Right kidney (tissue), 1 donor: Measurements from ENCODE around the gene ANKMY1.

Experiments
- DNase-seq: peaks from one replicate; pipeline ENCODE4 v3.0.0-alpha.2; 2016

The ANKMY1 gene

GRCh38 chr2:240595381-240596079 is 37.7 kb upstream of the ANKMY1 start:
- no peak for DNase-seq

- DNase-seq, result no peak
Measured at GRCh38 chr2:240594511-240595380, 37.0 kb upstream of the ANKMY1 start.

DNA sequence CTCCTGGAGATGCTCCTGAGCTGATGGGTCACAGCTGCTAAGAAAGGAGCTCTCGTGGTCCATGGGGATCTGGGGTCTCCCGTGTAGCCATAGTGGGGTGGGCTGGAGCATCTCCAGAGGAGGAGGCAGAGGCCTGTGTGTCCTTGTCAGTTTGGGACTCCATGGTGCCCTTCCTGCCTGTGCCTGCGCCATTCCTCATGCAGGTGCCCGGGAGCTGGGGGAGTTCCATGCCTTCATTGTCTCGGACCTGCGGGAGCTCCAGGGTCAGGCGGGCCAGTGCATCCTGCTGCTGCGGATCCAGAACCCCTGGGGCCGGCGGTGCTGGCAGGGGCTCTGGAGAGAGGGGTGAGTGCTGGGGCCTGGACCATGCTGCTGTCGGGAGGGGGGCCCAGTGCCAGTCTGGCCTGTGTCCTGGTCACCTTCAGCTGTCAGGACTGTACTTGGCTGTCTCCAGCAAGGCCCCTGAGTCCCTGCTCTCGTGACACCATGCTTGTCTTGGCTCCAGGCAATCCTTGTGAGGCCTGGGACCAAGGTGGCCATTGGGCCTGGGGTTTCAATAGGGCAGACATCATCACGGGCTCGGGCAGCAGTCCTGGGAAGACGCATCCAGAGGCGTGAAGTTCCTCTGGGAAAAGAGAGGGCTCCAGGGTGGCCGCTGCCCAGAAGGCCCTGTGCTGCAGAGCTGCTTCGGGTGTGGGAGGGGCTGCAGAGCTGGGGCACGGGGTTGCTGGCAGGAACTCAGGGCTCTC is 36.1 kb upstream of the ANKMY1 start:
- DNase-seq, result no peak

DNA sequence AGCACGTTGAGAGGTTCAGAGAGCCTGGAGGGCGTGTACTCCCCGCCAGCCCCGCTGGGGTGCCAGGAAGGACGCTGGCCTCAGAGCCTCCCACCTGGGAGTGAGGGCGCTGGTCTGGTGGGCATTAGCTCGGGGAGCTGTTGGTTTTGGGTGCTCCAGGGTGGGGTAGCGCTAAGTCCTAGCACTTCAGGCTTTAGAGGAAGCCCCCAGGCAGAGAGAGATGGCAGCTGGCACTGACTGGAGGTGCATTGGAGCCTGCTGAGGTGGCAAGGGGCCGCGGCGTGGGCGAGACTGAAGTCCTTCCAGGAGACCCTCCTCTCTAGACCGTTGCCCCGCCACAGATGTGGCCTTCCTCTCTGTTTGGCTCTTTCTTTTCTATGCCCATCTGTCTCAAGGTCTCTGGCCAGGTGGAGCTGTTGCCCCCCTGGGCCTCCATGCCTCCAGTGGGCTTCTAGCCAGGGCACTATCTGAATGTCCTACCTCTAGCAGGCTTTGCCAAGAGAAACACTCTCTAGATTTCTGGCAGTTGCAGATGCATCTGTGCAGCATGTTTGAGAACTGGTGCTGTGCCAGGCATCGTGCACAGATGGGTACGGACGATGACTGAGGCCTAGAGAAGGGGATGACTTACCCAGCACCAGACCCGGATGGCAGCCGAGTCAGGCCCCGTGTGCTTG is 35.4 kb upstream of the ANKMY1 start:
- no peak for DNase-seq

DNA sequence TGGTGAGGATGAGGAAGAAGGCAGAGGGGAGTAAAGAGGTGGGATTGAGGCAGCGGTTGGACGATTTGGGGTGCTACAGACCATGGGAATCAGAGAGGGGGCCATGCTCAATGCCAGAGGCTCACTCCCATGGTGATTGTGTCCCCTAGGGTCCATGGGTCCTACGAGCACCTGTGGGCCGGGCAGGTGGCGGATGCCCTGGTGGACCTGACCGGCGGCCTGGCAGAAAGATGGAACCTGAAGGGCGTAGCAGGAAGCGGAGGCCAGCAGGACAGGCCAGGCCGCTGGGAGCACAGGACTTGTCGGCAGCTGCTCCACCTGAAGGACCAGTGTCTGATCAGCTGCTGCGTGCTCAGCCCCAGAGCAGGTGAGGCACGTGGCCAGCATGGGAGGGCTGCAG is 34.0 kb upstream of the ANKMY1 start:
- DNase-seq, result no peak

DNA sequence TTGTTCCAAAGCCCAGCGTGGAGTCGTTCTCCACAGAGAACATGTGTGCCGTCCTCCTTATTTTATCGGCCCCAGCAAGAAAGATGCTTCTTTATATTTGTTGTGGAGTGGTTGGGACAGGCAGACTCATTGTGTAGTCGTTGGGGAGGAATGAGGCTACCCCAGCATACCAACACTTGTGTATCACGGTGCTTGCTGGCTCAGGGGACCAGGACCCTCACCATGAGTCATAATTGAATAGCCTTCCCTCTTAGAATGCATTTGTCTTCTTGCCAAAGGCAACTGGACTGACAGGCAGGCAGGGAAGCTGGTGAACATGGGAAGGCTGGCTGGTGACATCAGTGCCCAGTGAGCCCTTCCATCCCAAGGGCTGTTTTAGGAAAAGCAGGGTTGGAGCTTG is 33.4 kb upstream of the ANKMY1 start:
- no peak for DNase-seq

DNA sequence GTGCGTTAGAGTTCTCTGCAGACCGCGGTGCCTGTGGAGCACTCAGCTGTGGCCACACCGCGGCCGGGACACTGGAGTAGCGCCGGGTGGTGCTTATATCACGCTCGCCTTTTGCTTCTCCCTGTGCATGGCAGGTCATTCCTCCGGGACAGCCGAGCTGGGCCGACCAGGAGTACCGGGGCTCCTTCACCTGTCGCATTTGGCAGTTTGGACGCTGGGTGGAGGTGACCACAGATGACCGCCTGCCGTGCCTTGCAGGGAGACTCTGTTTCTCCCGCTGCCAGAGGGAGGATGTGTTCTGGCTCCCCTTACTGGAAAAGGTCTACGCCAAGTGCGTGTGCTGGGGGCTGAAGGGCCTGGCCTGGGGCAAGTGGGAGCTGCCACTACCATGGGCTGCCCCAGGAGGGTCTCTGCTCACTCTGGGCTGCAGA is 32.9 kb upstream of the ANKMY1 start:
- DNase-seq, result no peak

GRCh38 chr2:240589850-240590525 is 32.2 kb upstream of the ANKMY1 start:
- DNase-seq, result no peak

DNA sequence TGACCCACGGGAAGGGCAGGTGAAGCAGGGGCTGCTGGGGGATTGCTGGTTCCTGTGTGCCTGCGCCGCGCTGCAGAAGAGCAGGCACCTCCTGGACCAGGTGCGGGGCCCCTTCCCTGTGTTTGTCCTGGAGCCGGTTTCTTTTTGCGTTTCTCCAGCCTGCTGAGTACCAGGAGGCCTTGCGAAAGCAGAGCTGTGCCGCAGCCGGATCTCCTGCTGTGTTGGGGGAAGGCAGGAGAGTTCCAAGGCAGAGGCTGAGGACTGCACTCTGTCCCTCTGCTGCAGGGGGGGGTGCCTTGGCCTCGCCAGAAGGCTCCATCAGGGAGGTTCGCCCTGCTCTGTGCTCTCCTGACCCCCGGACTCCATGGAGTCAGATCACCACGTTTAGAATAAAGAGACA is 31.6 kb upstream of the ANKMY1 start:
- DNase-seq, result no peak

DNA sequence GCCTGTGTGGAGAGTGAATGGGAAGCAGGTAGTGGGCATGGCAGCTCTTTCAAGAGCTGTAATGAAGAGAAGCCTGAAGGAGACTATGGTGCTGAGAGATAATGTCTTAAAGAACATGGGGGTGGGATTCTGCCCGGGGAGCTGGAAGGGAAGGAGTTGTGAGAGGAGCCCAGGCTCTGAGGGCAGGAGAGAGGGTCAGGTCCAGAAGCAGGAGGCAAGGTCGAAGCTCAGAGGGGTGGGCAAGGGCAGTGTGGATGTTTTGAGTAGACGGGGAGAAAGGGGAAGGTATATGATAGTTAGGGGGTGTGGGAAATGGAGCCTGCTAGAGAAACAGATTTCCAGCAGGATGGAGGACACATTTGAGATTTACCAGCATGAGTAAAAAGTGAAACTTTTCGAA is 30.9 kb upstream of the ANKMY1 start:
- no peak for DNase-seq

- DNase-seq, result no peak
Measured at GRCh38 chr2:240588006-240588655, 30.3 kb upstream of the ANKMY1 start.

- no peak for DNase-seq
Measured at GRCh38 chr2:240586919-240587800, 29.4 kb upstream of the ANKMY1 start.

DNA sequence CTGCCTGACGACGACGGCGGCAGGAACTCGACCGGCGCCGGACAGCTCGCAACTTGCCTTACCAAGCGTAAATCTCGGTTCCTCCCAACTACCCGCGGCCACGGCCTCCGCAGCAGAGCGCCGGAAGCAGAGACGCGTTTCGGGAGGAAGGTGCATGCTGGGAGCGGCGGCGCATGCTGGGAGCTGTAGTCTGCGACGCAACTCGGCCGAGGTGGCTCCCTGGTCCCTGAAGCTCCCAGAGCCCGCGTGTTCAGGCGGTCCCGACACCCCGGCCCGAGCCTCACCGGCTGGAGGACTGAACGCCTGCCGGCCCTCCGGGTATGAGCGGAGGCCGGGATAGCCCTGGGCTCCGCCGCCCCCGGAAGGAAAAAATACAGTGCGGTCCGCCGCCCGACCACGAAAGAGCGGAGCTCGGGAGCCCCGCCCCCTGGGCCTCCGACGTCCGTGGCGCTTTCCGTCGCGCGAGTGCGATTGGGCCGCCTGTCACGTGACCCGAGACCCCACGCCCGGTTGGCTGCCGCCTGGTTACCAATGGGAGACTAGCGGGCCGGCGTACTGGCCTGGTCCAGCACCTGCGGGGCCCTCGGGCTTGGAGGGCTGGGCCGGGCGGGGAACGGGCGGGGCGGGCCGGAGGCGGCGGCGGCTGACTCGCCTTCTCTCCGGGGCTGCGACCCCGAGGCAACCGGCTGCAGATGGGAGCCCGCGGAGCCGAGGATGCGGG is 28.6 kb upstream of the ANKMY1 start, which contains the start of gene CAPN10:
CAPN10 (plus strand) TSS at position 537 of the 721 bp plus-strand sequence; CDS start at position 715, 178 bp downstream.
- peak; percentile 100 for DNase-seq

DNA sequence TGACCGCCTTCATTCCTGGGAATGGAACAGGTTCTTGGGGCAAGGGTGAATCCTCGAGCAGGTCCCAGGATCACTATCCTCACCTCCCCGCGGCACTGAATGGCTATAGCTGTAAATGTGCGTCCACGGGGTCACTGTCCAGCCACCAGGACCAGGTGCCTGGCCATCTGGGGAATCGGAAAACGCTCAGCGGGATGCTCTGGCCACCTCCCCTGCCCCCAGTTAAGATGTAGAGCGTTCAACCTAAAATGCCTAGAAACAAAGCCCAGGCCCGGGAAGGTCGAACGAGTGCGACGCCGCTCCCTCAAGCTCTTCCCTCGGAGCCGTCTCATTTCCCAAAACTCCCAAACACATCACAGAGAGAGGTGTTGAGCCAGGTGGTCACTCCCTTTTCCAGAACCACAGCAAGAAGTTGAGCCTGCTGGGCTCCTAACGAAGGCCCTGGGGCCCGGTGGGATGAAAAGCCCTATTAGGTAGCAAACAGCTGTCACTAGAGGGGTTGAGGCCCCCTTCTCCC is 28.0 kb upstream of the ANKMY1 start:
- no peak for DNase-seq

- no peak for DNase-seq
Measured at GRCh38 chr2:240585101-240585500, 27.3 kb upstream of the ANKMY1 start.

- no peak for DNase-seq
Measured at GRCh38 chr2:240584486-240585031, 26.8 kb upstream of the ANKMY1 start.

DNA sequence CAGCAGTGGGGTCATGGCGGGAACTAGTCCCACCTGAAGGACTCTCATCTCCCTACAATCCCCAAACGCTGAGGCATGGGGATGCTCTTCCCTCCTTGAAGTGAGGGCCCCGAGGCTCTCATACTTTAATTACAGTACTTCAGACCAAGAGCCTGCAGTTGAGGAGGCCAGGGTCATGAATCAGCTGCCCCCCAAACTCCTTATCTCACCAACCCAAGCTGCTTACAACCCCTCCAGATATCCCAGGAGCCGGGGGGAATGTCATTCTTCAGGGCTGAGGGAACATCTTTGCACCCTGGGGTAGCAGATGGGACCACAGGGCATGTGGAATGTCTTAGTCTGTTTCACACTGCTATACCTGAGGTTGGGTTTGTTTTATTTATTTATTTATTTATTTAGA is 26.0 kb upstream of the ANKMY1 start:
- no peak for DNase-seq

DNA sequence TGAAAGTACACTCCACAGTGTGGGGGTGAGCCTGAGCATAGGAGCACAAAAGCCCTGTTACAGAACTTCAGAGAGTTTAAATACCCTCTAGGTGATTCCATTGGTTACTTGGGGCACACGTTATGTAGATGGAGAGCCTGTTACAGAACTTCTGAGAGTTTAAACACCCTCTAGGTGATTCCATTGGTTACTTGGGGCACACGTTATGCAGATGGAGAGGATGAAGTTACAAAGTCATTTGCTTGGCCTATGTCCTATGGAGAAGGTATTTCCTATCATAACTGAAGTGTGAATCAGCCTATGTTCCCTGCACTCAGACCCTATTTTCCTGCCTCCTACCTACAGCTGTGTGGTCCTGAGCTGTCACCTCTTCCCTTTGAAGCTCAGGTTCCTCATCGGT is 25.0 kb upstream of the ANKMY1 start:
- DNase-seq, result no peak

DNA sequence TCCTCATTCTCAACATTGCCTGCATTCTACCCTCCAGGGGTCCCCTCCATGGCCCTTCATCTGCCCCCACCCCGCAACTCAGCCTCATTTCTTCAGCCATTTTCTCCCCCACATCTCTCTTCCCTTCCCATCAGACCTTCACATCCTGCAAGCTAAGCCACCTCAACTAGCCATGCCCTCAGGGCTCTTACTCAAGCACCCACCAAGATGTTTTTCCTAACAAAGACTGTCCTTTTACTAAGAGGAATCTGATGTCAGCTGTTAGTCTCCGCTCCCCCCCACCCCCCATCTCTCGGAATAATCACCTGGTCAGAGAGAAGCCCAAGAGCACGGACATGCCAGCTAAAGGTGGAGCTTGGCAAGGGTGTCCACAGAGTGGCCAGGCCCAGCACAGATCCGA is 24.0 kb upstream of the ANKMY1 start:
- no peak for DNase-seq
